GM19372 (cell line): ENCODE measurements around the gene MICU1.
"Not testable (repeated sequence)": the region's sequence is repeated elsewhere in the genome, so short reads cannot be mapped to it uniquely, and the experiment has no call there.

Source experiments
- ATAC-seq: cut with Tn5 transposase; IDR thresholded peaks from one replicate; pipeline ENCODE4 v1.9.1; 2021; ENCODE audit warnings: mild to moderate bottlenecking, low read depth, moderate library complexity; ENCODE audit not compliant: unreplicated experiment

The MICU1 gene

GRCh38 chr10:72407927-72408600, 217.8 kb downstream of the MICU1 start:
- ATAC-seq: no peak

GRCh38 chr10:72407471-72407870, 218.4 kb downstream of the MICU1 start:
- no peak for ATAC-seq

- not testable (repeated sequence) for ATAC-seq
Measured at GRCh38 chr10:72395581-72395980, 230.3 kb downstream of the MICU1 start.

- ATAC-seq: no peak
Measured at GRCh38 chr10:72392571-72392970, 233.3 kb downstream of the MICU1 start.

GRCh38 chr10:72390764-72391163, 235.1 kb downstream of the MICU1 start:
- ATAC-seq: no peak

- no peak for ATAC-seq
Measured at GRCh38 chr10:72389716-72390115, 236.2 kb downstream of the MICU1 start.

GRCh38 chr10:72389014-72389413, 236.9 kb downstream of the MICU1 start:
- ATAC-seq: no peak

GRCh38 chr10:72388062-72388461, 237.8 kb downstream of the MICU1 start:
- ATAC-seq: no peak

- no peak for ATAC-seq
Measured at GRCh38 chr10:72386916-72387586, 238.8 kb downstream of the MICU1 start.

GRCh38 chr10:72385724-72386123, 240.2 kb downstream of the MICU1 start:
- ATAC-seq: no peak

GRCh38 chr10:72384982-72385381, 240.9 kb downstream of the MICU1 start:
- not testable (repeated sequence) for ATAC-seq

GRCh38 chr10:72379776-72380175, 246.1 kb downstream of the MICU1 start:
- ATAC-seq: no peak

- ATAC-seq: no peak
Measured at GRCh38 chr10:72379062-72379461, 246.8 kb downstream of the MICU1 start.

- ATAC-seq: no peak
Measured at GRCh38 chr10:72375585-72375984, 250.3 kb downstream of the MICU1 start.

- no peak for ATAC-seq
Measured at GRCh38 chr10:72375173-72375572, 250.7 kb downstream of the MICU1 start.

- no peak for ATAC-seq
Measured at GRCh38 chr10:72370201-72370722, 255.6 kb downstream of the MICU1 start.

- no peak for ATAC-seq
Measured at GRCh38 chr10:72367301-72367960, 258.4 kb downstream of the MICU1 start.

- no peak for ATAC-seq
Measured at GRCh38 chr10:72365106-72365895, 260.6 kb downstream of the MICU1 start.

GRCh38 chr10:72364239-72364777, 261.6 kb downstream of the MICU1 start:
- peak; percentile 80 for ATAC-seq

GRCh38 chr10:72356987-72357386, 268.9 kb downstream of the MICU1 start:
- no peak for ATAC-seq
